ENCODE results near the gene TECPR1.

TECPR1 gene

DNA sequence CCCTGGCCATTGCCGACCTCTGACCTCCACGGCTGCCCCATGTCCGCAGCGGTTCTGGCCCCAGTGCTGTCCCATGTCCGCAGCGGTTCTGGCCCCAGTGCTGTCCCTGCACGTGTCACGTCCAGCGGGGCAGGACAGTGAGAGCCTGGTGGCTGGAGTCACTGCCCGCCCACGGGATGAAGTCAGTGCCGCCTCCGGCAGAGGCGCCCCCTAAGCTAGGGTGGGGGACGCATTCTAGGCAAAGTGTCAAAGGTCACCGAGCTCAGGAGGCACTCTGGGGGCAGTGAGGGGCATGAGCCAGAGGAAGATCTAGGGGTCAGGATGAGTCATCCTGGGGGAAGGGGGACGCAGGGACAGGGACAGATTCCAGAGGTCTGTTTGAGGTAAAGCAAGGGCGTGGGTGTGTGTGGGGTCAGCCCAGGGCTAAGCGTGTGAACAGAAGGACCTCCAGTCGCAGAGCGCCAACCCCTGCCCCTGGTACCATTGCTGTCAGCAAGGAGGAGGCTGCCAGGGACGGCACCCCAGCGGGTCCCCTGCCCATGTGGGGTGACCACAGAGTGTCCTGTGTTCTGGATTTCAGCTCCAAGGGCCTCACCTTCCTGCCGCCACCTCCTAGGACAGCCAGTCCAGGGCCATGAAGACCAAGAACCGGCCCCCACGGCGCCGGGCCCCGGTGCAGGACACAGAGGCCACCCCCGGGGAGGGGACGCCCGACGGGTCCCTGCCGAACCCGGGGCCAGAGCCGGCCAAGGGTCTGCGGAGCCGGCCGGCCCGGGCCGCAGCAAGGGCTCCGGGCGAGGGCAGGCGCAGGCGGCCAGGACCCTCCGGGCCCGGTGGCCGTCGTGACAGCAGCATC, 40.1 kb downstream of the TECPR1 start:
- peak in 2 of 56 donors; percentile 57 to 62 for DNase-seq

DNA sequence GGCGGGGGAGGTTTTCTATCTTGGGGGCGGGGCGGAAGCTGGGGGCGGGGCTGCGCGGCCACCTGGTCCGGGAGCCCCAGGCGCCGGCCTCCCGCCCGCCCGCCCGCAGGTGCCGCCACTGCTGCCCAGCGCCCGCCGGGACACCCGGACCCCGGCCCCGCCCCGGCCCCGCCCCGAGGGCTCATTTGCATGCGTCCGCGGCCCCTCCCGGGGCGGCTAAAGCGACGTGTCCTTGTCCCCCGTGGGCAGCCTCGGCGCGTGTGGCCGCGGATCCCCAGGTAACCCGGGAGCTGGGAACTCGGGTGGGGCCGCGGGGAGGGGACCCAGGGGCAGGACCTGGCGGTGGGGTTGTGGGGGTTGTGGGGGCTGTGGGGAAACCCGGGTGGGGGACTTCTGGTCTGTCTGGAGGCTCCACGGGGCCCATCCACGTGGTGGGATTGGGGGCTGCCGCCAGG, 40.8 kb downstream of the TECPR1 start, which contains the start of gene BHLHA15:
BHLHA15 (plus strand) TSS at position 219 of the 455 bp plus-strand sequence. CDS start 871 bp downstream, outside the sequence.
- peak in 2 of 56 donors; percentile 22 to 64 for DNase-seq

DNA sequence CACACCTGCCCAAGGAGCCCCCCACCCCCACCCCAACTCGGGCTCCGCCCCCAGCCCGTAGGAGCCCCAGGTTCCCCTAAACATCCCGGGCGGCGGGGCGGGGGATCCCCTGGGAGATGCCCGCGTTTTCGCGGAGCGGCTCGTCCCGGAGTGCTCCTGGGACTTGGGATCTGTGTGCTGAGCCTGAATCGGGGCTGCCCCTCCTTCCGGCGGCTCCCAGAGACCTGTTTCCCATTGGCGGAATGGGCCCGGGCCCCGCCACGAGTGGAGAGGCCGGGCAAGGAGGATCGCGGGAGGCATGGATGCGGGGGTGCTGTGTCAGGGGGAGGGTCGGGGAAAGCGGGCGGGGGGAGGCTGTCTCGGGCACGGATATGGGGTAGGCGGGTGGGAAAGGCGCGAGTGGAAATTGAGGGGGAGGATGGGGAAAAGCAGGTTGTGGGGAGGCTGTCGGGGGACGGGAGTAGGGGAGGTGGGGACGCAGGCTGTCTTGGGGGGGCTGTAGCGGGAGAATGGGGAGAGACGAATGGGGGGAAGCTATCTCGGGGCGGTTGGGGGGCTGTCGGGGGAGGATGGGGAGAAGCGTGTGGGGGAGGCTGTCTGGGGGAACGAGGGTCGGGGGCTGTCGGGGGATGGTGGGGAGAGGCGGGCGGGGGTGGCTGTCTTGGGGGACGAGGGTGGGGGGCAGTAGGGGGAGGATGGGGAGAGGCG, 41.4 kb downstream of the TECPR1 start:
- DNase-seq, result peak in 11 of 56 donors; percentile 10 to 43 (median 23)

DNA sequence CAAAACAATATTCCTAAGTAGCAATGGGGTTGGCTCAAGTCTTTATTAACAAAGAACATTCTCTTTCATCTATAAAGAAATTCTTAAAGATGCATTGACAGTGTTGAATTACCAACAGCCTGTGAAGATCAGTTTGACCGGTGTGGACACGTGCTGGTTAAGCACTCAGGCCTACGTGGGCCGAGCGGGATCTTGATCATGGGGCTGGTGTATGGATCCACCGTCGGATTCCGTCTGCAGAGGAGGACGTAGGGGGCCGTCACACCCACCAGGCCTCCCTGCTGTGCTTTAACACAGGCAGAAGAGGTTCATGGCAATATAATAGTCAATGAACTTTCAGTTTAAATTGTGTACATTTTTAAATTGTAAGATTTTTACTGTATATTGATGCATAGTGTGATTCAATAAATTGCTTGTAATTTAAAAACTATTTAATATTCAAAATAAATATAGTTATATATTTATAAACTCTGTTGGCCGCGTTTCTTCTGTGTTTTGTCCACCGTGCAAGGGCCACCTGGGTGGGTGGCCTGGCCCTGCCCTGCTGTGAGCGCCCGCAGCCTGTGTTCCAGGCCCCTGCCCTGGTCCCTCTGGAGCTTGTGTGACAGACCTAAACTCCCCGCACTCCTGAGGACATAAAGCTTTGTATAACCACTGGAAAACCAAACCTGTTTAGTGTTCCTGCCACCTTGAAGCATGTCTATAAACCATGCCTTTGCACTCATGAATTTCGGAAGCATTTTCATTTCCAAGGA, 42.7 kb downstream of the TECPR1 start:
- DNase-seq, result no peak

DNA sequence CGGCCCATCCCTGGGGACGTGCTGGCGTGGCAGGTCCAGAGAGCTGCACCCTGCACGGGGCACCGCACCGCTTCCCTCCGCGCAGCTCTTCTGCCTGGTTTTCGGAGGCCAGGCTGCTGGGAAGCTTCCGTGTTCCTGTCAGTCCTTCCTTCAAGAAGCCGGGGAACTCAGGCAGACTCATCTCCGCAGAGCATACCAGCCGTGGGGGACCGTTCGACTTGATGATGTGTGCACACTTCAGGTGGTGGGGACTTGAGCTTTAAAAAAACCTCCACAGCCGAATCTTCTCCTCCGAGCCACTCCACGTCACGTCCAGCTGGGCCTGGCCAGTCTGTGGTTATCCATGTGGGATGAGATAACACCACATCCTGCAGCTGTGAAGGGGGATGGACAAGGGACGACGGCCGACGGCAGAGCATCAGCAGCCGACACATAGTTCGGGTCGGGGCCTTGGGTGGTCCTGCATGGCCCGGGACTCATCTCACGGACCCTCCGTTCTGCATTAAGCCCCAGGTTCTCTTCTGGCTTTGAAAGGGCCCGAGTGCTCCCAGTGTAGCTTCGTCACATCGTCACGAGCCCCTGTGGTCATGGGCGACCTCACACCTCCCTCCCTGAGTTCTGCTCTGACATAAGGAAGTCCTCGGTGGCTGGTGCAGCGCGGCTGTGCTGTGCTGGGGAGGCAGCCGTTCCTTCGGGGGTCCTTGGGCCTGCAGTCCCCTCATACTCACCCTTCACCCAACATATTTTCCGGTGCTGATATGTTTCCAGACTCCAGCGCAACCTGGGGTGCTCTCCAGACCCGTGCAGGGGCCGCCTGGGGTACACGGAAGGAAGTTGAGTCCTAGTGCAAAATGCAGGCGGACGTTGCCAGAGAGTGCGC, 45.3 kb downstream of the TECPR1 start:
- no peak for DNase-seq

DNA sequence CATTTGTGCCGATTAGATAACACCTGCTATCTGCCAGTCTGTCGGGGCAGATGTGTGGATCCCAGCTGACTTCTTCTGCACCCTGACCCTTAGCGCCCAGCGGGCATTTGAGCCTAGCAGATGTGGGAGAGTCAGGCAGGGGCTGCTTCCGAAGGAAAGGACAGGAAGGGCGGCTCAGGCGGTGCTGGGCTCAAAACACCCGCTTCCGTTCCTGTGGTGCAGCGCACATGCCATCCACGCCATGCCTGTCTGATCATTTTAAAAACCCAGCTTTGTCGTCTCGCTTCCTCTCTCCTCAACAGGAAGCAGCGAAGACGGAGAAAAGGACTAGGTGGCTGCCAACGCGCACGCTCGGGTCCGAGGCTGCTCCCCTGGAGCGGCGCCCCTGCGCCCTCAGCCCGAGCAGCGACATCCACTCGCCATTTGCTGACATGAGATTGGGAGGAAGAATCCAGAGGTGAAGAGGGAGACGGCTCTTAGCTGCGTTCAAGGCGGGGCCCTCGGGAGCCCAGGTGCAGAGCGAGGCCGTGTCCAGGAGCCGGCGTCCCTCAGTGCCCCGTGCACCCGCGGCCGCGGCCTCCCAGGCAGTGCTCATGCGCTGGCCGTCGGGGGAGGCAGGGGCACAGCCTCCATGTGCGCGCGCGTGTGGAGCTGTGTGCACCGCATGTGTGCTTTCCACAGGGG, 46.7 kb downstream of the TECPR1 start:
- no peak for DNase-seq

DNA sequence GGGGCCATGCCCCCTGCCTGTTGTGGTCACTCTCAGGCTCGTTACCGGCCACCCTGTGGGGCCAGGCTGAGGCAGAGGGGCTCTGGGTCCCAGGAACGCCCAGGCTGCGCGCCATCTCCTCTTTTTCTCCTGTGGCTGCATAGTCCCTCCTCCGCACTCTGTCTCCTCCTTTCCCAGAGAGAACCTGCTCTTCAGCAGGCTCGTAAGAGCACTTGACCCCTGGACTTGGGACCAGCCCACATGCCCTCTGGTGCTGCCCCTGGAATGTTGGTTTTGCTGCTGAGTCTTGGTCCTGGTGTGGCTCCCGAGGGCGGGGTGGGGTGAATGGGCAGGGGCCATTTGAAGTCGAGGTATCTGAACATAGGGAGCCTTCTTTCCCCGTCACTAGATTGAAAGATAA, 47.4 kb downstream of the TECPR1 start:
- DNase-seq, result no peak

DNA sequence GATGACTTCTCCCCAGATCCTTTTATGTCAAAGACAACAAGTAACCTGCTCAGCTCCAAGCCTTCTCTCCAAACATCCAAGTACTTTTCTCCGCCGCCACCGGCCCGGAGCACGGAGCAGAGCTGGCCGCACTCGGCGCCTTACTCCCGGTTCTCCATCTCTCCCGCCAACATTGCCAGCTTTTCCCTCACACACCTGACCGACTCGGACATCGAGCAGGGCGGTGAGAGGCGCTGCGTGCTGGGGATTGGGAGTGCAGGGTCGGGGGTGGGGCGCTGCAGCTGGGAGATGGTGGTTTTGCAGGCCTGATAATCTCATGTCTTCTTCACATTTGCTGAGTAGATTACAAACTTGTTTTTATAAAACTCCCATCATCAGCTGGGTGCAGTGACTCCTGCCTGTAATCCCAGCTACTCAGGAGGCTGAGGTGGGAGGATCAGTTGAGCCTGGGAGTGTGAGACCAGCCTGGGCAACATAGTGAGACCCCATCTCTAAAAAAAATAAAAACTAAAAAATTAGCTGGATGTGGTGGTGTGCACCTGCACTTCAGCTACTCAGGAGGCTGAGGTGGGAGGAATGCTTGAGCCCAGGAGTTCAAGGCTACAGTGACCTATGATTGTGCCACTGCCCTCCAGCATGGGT, 47.9 kb downstream of the TECPR1 start:
- DNase-seq, result no peak

DNA sequence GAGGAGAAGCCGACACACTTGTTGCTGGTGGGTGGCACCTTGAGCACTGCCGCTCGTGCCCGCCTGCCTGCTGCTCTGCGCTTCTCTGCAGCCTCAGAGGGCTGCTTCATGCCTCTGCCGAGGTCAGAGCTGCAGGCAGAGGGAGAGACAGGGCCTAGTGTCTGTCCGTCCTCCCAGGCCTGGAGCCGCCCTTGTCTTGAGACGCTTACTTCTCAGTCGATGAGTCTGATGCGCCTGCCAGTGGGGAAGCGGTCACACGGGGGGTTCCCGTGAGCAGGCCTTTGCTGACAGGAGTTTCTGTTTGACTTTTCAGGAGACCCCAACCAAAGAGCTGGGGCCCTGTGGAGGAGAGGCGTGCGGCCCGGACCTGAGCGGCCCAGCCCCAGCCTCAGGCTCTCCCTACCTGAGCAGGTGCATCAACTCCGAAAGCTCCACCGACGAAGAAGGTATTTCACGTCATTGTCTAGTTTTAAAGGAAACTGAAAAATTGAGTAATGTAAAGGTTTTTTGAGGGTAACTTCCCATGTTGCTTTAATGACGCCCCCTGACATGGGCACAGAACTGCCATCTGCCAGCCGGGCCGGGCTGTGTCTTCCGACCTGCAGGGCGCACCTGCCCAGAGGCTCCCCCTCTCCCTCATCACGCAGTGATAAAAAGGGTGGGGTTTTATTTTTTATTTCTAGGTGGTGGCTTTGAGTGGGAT, 48.6 kb downstream of the TECPR1 start:
- no peak for DNase-seq

DNA sequence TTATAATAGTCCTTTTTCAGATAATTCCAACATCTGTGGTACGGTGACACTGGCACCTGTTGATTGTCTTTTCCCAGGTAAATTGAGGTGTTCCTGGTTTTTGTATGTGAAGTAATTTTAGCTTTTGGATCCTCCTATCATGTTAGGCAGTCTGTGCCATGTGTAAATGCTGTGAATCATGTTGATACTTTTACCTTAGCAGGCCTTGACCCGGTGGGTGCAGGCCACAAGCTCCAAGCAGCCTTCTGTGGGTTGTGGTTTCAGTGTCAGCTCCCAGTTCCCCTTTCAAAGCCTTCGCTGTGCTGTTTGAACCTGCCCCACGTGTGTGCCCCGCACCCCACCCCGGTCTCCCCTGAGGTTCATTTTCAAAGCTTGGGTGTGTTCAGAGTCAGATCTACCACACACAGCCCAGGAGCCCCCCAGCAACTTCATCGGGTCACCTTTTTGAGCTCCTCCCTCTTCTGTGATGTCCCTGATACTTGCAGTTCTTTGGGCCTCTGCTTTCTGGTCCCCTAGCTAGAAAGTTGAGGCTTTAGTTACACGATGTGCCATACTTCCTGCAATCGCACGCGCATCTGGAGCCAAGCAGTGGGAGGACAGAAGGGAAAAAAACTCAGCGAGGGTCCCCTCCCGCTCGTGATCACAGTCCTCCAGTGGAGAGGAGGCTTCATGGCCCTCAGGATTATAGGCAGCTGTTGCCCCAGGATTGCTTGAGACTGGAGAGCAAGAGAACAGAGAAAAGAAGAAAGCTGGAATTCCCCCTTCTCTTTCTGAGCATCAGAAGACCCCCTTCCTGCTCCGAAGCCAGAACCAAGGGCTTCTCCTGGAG, 49.5 kb downstream of the TECPR1 start:
- DNase-seq, result no peak

DNA sequence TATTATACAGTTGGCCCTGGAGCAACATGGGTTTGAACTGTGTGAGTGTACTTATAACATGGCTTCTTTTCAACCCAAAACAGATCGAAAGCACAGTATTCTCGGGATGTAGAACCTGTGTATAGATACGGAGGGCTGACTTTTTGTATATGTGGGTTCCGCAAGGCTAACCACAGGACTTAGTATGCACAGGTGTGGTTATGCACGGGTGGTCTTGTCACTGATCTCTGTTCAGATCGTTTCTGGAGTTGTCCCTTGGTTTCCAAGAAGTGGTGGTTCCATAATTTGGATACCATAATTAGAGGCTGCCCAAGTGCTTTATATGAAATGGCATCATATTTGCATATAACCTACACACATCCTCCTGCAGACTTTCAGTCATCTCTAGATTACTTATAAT, 51.7 kb downstream of the TECPR1 start:
- no peak for DNase-seq

DNA sequence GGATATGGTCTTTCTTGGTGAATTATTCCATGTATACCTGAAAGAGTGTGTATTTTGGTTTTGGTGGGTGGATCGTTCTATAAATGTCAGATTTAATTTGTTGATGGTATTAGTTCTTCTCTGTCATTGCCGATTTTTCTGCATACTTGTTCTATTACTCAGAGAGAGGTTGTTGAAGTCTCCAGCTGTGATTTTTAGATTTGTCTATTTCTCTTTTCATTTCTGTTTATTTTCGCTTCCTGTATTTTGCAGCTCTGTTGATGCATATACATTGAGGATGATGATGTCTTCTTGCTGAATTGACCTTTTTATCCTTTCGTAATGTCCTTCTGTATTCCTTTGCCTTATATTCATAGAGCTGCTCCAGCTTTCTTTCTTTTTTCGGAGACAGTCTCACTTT, 52.9 kb downstream of the TECPR1 start:
- no peak for DNase-seq

DNA sequence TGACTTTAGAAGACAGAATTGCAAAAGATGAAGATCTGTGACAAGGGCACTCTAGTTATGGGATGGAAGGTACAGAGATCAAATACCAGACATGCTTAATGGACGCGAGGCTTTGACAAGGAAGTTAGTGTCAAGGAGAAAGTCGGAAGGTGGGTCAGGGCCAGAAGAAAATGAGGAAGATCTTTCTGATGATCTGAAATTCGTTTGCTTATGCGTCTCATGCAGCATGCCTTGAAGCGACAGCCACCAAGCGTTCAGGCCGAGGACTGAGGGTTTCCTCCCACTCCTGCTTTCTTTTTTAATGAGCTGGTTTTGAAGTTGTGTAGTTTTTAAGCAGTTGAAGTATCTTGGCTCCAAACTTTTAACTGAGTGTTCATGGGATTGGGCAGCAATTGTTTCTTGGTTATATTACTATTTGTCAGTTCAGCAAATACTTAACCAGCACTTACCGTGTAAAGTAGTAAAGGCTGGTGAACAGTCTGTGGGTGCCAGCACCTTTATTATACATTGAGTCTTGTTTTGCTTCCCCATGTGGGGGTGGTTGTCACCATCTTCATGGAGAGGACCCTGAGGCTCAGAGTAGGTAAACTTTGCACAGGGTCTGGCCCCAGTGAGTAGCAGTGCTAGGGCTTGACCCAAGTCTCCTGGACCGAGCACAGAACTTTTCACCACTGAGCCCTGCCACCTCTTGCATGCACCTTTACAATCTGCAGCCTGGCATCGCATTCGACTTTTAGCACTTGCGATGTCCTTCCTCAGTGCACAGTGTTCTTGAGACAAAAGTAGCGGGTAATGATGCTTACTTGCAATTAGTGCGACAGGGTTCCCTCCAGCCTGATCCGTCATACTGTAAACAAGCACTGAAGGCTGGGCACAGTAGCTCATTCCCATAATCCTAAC, 55.1 kb downstream of the TECPR1 start:
- DNase-seq, result peak in 2 of 56 donors; percentile 18 to 27

DNA sequence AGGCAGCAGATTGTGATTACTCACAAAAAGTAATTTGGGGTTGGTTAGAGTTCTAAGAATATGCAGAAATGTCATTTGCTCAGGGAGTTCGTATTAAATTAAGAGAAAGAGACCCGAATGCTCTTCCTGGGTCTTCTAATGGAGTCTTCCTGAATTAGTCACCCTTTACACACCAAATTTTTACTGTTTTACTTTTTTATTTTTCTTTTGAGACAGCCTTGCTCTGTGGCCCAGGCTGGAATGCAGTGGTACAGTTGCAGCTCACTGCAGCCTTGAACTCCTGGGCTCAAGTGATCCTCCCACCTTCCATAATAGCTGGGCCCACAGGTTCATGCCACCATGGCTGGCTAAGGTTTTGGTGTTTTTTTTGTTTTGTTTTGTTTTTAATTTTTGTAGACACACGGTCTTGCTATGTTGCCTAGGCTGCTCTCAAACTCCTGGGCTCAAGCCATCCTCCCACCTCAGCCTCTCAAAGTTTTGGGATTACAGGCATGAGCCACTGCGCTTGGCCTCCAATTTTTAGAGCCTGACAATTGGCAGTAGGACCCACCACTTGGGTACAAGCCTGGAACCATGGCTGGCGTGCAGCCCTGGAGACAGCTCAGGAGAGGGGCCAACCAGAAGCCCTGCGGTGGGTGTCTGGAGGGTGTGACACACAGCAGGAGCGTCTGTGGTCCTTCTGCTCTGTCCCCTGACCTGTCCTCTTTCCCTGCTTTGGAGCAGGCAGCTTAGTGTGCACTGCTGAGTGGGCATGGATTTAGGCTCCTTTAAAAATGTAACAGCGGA, 57.2 kb downstream of the TECPR1 start:
- DNase-seq, result peak in 6 of 56 donors; percentile 18 to 58 (median 32)

DNA sequence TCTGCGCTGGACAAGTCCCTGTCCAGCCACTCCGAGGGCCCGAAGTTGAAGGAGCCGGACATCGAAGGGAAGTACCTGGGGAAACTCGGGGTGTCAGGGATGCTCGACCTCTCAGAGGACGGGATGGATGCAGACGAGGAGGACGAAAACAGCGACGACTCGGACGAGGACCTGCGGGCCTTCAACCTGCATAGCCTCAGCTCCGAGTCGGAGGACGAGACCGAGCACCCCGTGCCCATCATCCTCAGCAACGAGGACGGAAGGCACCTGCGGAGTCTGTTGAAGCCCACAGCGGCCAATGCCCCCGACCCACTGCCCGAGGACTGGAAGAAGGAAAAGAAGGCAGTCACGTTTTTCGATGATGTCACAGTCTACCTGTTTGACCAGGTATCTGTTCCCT, 57.8 kb downstream of the TECPR1 start:
- no peak for DNase-seq

Measured in amygdala (tissue), 56 donors.